ENCODE measurements around the gene COG4.
A peak's percentile ranks its signal among the peaks of the same experiment; 100 is the strongest.
"Not testable (repeated sequence)": the region's sequence is repeated elsewhere in the genome, so short reads cannot be mapped to it uniquely, and the experiment has no call there.

Gene COG4

GRCh38 chr16:70526403-70526802, 3.0 kb upstream of the COG4 start:
- no peak for DNase-seq

- not testable (repeated sequence) for DNase-seq
These were observed 1.1 kb upstream of the COG4 start for GRCh38 chr16:70524399-70524825.

DNA sequence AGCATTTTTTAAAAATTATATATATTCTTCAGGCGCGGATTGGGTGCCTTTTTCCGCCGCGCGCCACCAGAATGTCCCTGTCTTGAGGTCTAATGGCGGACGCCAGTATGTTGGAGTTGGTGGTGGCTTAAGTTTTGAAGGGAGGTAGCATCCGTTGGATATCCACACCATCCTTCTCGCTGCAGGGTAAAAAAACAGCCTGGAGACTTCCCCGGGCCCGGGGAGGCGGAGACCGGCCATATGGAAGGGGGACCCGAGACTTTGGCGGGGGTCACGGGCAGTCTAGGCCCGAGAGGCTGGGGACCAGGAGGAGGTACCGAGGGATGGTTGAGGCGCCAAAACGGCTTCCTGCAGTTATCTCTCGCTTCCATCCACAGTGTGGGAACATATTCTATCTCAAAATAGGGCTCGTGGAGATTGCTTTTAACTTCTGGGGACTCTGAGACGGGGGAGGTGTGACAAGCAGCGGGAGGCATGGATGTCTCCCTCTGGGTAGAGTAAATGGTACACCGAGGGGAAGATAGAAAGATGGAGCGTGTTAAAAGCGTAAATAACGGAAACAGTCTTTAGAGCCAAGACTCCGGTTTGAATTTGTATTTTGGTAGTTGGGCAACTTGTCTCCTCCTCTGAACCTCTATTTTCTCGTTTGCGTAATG, 517 bp upstream of the COG4 start, which contains the start of gene SF3B3:
SF3B3 (plus strand) TSS at position 74 of the 656 bp plus-strand sequence. CDS start 2,841 bp downstream, outside the sequence.
- DNase-seq: peak; percentile 82

GRCh38 chr16:70522216-70523075, 908 bp downstream of the COG4 start:
- DNase-seq: no peak

DNA sequence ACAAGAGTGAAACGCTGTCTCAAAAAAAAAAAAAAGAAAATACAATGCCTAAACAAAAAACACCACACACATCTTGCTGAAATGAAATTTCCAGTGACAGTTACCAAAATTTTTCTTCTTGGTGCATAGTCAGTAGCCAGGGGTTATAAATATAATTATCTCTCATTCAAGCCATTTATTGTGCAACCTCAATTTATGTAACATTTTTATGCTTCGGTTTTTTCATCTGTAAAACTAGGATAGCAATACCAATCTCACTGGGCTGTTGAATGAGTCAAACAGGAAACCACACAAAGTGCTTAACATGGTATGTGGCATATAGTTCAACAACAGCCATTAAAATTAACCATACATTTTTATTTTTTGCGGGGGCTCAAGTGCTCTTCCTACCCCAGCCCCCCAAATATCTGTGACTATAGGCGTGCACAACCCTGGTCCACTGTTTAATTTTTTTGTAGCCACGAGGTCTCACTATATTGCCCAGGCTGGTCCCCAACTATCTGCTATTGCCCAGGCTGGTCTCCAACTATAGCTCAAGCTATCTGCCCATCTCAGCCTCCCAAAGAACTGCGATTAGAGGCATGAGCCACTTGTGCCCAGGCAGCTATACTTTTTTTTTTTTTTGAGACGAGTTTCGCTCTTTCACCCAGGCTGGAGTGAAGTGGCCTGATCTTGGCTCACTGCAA, 2.6 kb downstream of the COG4 start:
- no peak for DNase-seq

DNA sequence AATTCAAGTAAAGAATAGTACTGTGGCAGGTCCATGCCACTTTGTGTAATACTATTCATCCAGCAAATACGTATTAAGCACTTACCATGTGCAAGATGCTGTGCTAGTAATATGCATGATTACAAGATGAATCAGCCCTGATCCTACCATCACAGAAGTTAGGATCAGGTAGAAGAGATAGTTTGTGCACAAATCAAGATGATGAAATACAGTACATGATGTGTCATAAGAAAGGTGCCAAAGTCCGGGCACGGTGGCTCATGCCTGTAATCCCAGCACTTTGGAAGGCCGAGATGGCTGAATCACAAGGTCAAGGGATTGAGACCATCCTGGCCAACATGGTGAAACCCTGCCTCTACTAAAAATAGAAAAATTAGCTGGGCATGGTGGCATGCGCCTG, 10.9 kb downstream of the COG4 start:
- DNase-seq: no peak

GRCh38 chr16:70511833-70512232, 11.5 kb downstream of the COG4 start:
- no peak for DNase-seq

GRCh38 chr16:70510216-70510615, 13.1 kb downstream of the COG4 start:
- no peak for DNase-seq

DNA sequence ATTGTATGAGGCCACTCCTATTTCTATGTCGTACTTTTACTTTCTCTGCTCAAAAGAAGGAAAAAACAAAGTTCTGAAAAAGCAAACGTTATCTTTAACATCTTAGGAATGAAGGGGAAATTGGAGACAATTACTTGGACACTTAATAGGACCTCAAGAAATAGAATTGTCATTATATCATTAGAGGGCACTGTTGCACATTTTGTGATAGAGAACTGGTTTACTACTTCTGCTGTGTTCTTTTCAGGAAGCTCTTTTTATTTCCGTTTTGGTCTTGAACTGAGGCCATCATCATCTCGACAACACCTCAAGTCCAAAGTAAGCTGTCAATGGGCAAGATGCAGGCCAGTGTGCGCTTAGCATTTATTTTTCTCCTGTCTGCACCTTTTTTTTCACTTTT, 14.6 kb downstream of the COG4 start:
- no peak for DNase-seq

DNA sequence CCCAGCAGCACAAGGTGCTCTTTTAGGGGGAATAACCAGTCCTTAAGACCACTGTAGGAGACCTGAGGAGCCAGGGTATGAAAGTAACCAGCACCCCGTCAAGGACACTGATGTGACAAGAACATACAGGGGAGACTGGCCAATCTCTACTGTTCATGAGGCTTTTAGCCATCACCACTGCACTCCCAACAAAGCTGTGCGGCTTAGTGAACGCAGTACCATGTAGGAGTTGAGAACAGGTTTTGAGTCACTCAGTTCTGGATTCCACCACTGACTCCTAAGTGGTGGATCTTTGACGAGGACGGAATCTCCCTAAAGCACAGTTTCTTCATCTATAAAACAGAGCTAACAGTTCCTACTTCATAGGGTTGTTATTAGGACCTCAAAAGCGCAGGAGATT, 26.8 kb downstream of the COG4 start:
- DNase-seq: no peak

GRCh38 chr16:70495425-70496182, 27.8 kb downstream of the COG4 start:
- peak; percentile 94 for DNase-seq

GRCh38 chr16:70494777-70495176, 28.6 kb downstream of the COG4 start:
- DNase-seq: no peak

DNA sequence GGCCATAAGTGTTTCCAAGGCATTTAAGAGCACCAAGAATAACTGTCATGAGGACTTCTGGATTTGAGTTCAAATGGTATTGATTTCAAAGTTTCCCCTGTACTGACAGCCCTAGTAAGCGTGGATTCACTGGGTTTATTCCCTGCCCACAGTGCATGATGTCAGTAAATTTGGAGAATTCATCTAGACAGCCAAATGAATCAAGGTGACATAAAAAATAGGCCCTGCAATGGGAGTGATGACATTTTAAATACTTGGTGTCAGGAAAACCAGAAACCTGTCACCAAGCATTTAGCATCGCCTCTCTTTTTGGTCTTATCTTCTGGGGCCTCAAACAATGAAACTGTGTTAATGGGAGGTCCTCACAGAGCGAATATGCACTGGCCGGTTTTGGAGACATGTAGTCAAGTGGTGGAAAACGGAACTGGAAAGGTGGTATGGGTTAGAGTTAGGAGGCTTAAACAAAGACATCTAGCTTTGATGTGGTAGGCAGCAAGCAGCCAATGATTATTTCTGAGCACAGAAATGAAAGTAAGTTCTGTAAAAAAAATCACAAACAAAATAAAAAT, 29.1 kb downstream of the COG4 start:
- DNase-seq: no peak

GRCh38 chr16:70493802-70494201, 29.6 kb downstream of the COG4 start:
- DNase-seq: no peak

GRCh38 chr16:70490261-70490660, 33.1 kb downstream of the COG4 start:
- DNase-seq: peak; percentile 88

- no peak for DNase-seq
These were observed 38.5 kb downstream of the COG4 start for GRCh38 chr16:70484867-70485266.

- DNase-seq: peak; percentile 30
These were observed 39.9 kb downstream of the COG4 start for GRCh38 chr16:70483426-70483825.

DNA sequence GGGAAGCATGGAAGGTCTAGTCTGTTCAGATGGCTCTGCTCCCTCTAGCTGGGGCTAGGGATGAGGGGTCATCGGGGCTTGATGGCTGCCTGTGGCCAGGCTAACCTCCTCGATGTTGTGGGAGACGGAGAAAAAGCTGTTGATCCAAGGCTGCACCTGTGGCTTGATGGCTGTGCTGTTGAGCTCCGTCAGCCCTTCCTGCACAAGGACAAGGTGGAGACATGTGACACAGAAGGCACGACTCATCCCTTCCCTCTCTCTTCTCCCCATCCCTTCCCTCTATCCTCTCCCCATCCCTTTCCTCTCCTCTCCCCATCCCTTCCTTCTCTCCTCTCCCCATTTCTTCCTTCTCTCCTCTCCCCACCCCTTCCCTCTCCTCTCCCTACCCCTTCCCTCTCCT, 40.7 kb downstream of the COG4 start:
- no peak for DNase-seq

GRCh38 chr16:70481929-70482536, 41.3 kb downstream of the COG4 start:
- DNase-seq: no peak

GRCh38 chr16:70480127-70481105, 42.9 kb downstream of the COG4 start:
- peak; percentile 79 for DNase-seq

- no peak for DNase-seq
These were observed 44.4 kb downstream of the COG4 start for GRCh38 chr16:70478912-70479341.

Data from NCI-H1694 treated with DMSO at 0.1 percent for 48 hours (cell line).